SH-SY5Y (cell line): ENCODE results near the gene OSBPL10.

Experiments
- GATA2 ChIP-seq: IDR thresholded peaks from 2 replicates; pipeline ENCODE4 v1.6.1; 2011; ENCODE audit warnings: mild to moderate bottlenecking, low read depth, low read length
- GATA3 ChIP-seq: IDR thresholded peaks from 2 replicates; pipeline ENCODE4 v1.6.1; 2011; ENCODE audit warnings: low read depth, mild to moderate bottlenecking, low read length, moderate library complexity

- no peak for TF ChIP-seq GATA2
- TF ChIP-seq GATA3: no peak
Measured at GRCh38 chr3:31929826-31930502, 51.1 kb downstream of the OSBPL10 start.
